ENCODE results near the gene ADAR. TPM values are rescaled to one million over a fixed set of nuclear protein-coding genes. Genes with fewer than 3 reads are reported as not detected.

The ADAR gene
- total and polyA plus RNA-seq, 2 of the 8 experiments (the other 6 are each of a cell fraction or from before 2014, with no cell fraction given) = 125 to 242 TPM

DNA sequence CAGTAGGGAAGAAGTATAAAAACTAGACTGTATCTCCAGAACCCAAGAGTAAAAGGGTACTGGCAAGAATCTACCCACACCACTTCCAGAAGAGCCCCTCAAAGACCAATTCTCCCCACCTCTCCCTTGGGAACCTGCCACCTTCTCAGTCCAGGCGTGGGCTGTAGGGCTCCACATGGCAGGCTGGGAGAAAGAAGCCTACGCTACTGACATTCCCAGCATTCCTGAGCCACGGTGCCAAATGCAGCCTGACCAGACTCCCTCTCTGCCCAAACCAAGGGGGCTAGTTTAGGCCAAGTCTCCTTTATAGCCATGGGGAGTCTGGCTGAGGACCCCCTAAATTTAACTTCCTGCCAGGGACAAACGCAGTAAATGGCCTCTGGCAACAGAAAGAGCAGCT, 51.6 kb downstream of the ADAR start:
- Histone ChIP-seq H3K18ac (ENCODE audit: extremely low read depth, low read length) (no peak overlapping the region), H2BK20ac (ENCODE audit: low read length) (no peak overlapping the region), H3K4me2 (ENCODE audit: insufficient read depth in 1 of 2, low read depth in 2 of 2, low read length in 2 of 2) (peak overlapping the region; percentile 81 to 99), H3K9me3 (ENCODE audit: insufficient read depth in 2 of 2, low read depth in 1 of 2, low read length in 1 of 2) (no peaks in the 10 kb centered on the region), H2BK5ac (ENCODE audit: low read depth, low read length) (no peak overlapping the region), H3K36me3 (ENCODE audit: control insufficient read depth in 2 of 4, insufficient read depth in 4 of 4, low read length in 3 of 4) (peaks cover 28 to 45% (median 44%) of the 10 kb centered on the region in 4 experiments), H3K4me3 (ENCODE audit: extremely low read depth in 1 of 4, insufficient read depth in 2 of 4, low read depth in 3 of 4, low read length in 4 of 4) (peak overlapping the region; percentile 21 to 92 (median 82); a peak in 4 of 8 replicates), H3K4me1 (replicated peaks in 1 of 4; ENCODE audit: control insufficient read depth in 3 of 4, insufficient read depth in 4 of 4, low read length in 3 of 4) (peaks cover 5 to 14% (median 7%) of the 10 kb centered on the region in 4 experiments; a peak in 5 of 7 replicates), H3K79me1 (ENCODE audit: low read depth, low read length) (peaks cover 6% of the 10 kb centered on the region), H3K14ac (ENCODE audit: insufficient read length) (no peak overlapping the region), H3K79me2 (ENCODE audit: control insufficient read depth in 1 of 2, insufficient read depth in 2 of 2, low read length in 2 of 2) (peaks cover 7 to 31% of the 10 kb centered on the region in 2 experiments; a peak in 3 of 4 replicates), H4K20me1 (replicated peaks in 1 of 2; ENCODE audit: control insufficient read depth in 1 of 2, insufficient read depth in 2 of 2, low read length in 2 of 2) (peaks cover 3 to 4% of the 10 kb centered on the region in 2 experiments), H4K5ac (ENCODE audit: insufficient read length, low read depth, low read length) (no peak overlapping the region), H3K27me3 (replicated peaks in 1 of 4; ENCODE audit: control insufficient read depth in 3 of 4, extremely low read depth in 1 of 4, insufficient read depth in 3 of 4, low read length in 3 of 4) (no peaks in the 10 kb centered on the region), H2BK12ac (ENCODE audit: low read depth, low read length) (no peak overlapping the region), H3K23me2 (ENCODE audit: low read depth, low read length) (peaks cover 10% of the 10 kb centered on the region), H2AK5ac (ENCODE audit: low read depth, low read length) (peak overlapping the region; percentile 58; the same call in 1 of the 2 replicates), H3K56ac (replicated peaks; ENCODE audit: insufficient read length, low read depth, low read length) (no peak overlapping the region), H2BK120ac (replicated peaks; ENCODE audit: low read depth, low read length) (no peak overlapping the region), H3K23ac (ENCODE audit: insufficient read length) (no peak overlapping the region), H4K91ac (replicated peaks; ENCODE audit: insufficient read length, low read length) (no peak overlapping the region), H3K4ac (replicated peaks; ENCODE audit: insufficient read length, low read depth, low read length) (no peak overlapping the region), H2AFZ (ENCODE audit: low read length) (no peak overlapping the region), H3K27ac (ENCODE audit: low read depth, low read length) (peak overlapping the region; percentile 56; the same call in 1 of the 2 replicates), H3K9ac (replicated peaks in 1 of 4; ENCODE audit: extremely low read depth in 1 of 4, low read depth in 3 of 4, low read length in 3 of 4) (no peak overlapping the region), H2BK15ac (ENCODE audit: low read length) (no peak overlapping the region), H4K8ac (ENCODE audit: extremely low read depth, insufficient read depth, low read length) (no peak overlapping the region)
- no peak for TF ChIP-seq ATF3 (IDR thresholded peaks at IDR 0.05; ENCODE audit: insufficient read depth, low read depth, low read length)
- no peak for TF ChIP-seq SIRT6 (IDR thresholded peaks at IDR 0.05; ENCODE audit: low read length)
- no peak for TF ChIP-seq KDM1A (IDR thresholded peaks at IDR 0.05; ENCODE audit: borderline replicate concordance, low read length)
- TF ChIP-seq BCL11A (IDR thresholded peaks at IDR 0.05; ENCODE audit: low read depth in 2 of 2, low read length in 2 of 2) = no peak
- no peak for TF ChIP-seq JUND (IDR thresholded peaks at IDR 0.05; ENCODE audit: low read length)
- TF ChIP-seq ASH2L (IDR thresholded peaks at IDR 0.05; ENCODE audit: low read length) = no peak
- TF ChIP-seq TEAD4 (IDR thresholded peaks at IDR 0.05; ENCODE audit: low read depth, low read length) = peak; percentile 96
- peak in 1 of 2 experiments; percentile 61; a peak in 1 of 4 replicates for TF ChIP-seq SIN3A (conservative IDR thresholded peaks at IDR 0.05 in 1 of 2, IDR thresholded peaks at IDR 0.05 in 1 of 2; ENCODE audit: low read depth in 1 of 2, low read length in 2 of 2)
- no peak for TF ChIP-seq GABPA (IDR thresholded peaks at IDR 0.05; ENCODE audit: borderline replicate concordance, insufficient read depth, low read length)
- TF ChIP-seq RBBP5 (IDR thresholded peaks at IDR 0.05; ENCODE audit: borderline replicate concordance, low read depth, low read length) = peak; percentile 35; the same call in 1 of the 2 replicates
- TF ChIP-seq, protein P1, sequence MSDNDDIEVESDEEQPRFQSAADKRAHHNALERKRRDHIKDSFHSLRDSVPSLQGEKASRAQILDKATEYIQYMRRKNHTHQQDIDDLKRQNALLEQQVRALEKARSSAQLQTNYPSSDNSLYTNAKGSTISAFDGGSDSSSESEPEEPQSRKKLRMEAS (IDR thresholded peaks at IDR 0.05) = peak; percentile 67
- CTCF ChIA-PET (ENCODE audit: partially characterized antibody) = interaction anchor here (1.6 to 2.4 kb wide), 3 partner anchors 10 to 322 kb away, joined by 4 to 13 read pairs (median 6); no protein-coding TSS in a partner anchor
- no peak for FAIRE-seq
- 44% methylated on average over 4 of the region's 4 CpGs; no CpG with 5 or more reads in 1 of the 2 experiments for WGBS, 2 experiments (ENCODE audit: extremely low coverage in 1 of 2, insufficient coverage in 1 of 2, insufficient read length in 1 of 2, insufficient replicate concordance in 2 of 2, low coverage in 1 of 2, low lambda C conversion rate in 2 of 2, missing lambda C conversion rate in 1 of 2)
- no peak for DNase-seq (ENCODE audit: low read depth in 1 of 2, low spot score in 2 of 2)
- POLR2A ChIA-PET (ENCODE audit: partially characterized antibody) = no interaction called here
